GM12892 (cell line): ENCODE measurements around the gene SLC4A4.

Source experiments
- POLR2A ChIP-seq: IDR thresholded peaks from 2 replicates; pipeline ENCODE4 v1.6.1; 2011; ENCODE audit warnings: low read depth, low read length, control low read depth
- TAF1 ChIP-seq: IDR thresholded peaks from 2 replicates; pipeline ENCODE4 v1.6.1; 2011; ENCODE audit warnings: low read depth, mild to moderate bottlenecking, control low read depth, low read length, borderline replicate concordance

DNA sequence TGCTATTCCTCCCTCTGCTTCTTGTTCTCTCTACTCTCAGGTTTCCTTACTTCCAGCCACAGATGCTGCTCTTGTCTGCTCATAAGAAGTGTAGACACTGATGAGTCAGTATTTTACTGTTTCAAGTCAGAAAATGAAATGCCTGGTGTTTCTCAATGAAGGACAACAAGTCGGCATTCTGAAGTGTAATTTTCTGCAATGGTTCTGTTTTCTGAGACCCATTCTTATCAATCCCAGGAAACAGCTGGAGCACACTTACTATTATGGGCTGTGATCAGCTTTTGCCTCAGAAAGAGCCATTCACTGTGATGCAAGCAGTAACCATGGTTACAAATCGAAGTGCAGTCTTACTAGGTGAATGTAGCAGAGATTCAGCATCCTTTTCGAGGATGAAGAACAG lies 42.0 kb downstream of the SLC4A4 start:
- TF ChIP-seq POLR2A = no peak
- no peak for TF ChIP-seq TAF1
